Measurements from ENCODE around the gene MINDY4. TPM values are rescaled to one million over a fixed set of nuclear protein-coding genes. Genes with fewer than 3 reads are reported as not detected.

MINDY4 gene
- total RNA-seq, 4 donors from 2014 or later, result 11.0 to 30.9 (median 18.9) TPM

DNA sequence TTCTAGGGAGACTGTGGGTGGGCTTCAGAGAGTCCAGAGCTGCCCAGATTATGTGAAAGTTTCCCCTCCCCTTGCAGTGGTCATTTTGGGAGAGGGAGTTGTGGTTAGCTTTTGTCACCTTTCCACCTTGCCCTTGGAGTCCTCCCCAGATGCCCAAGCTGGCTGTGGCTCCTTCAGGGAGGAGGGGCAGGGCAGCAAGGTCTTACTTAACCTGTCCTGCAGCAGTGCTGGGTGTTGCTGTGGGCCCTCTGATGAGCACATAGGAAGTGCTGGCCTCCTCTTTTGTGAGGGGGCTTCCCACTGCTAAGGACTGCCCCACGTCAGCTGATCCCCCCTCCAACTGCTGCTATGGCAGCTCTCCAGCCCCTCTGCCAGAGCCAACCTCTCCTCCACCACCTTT, 122.8 kb downstream of the MINDY4 start:
- TF ChIP-seq, protein P1, sequence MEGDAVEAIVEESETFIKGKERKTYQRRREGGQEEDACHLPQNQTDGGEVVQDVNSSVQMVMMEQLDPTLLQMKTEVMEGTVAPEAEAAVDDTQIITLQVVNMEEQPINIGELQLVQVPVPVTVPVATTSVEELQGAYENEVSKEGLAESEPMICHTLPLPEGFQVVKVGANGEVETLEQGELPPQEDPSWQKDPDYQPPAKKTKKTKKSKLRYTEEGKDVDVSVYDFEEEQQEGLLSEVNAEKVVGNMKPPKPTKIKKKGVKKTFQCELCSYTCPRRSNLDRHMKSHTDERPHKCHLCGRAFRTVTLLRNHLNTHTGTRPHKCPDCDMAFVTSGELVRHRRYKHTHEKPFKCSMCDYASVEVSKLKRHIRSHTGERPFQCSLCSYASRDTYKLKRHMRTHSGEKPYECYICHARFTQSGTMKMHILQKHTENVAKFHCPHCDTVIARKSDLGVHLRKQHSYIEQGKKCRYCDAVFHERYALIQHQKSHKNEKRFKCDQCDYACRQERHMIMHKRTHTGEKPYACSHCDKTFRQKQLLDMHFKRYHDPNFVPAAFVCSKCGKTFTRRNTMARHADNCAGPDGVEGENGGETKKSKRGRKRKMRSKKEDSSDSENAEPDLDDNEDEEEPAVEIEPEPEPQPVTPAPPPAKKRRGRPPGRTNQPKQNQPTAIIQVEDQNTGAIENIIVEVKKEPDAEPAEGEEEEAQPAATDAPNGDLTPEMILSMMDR (IDR thresholded peaks at IDR 0.05), result no peak
- ATAC-seq (ENCODE audit: low FRiP score) (no peak), DNase-seq (ENCODE audit: low spot score) (no peak)

DNA sequence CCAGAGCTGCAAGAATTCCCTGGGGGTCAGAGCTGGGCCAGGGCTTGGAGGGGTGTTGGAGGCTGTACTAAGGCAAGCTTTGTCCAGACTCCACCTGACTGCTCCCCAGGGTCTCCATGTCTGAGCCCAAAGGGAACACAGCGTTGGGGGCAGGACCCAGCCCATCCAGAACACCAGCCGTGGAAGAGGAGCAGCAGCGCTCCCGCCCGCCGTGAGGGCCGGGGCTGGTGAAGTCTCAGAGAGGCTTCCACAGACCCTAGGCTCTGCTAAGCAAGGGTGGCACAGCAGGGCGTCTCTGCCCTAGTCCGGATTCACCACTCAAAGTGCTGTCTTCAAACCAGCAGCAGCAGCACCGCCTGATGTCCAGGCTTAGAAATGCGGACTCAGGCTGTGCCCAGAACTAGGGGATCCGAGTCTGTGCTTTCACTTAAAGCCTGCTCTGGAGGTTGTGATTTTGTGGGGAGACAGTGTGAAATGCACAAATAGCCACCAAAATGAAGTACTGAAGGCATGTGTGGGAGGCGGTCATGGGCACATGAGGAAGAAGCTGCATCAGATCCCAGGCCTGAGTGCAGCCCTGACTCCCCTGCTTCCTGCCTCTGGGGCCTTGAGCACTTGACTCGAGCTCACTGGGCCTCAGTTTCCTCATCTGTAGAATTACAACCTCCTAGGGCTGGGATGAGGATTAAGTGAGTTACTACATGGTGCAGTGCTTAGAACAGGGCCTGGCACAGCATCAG, 123.8 kb downstream of the MINDY4 start:
- ATAC-seq (ENCODE audit: low FRiP score), result no peak
- TF ChIP-seq, protein P1 (IDR thresholded peaks at IDR 0.05), result no peak
- no peak for DNase-seq (ENCODE audit: low spot score)

DNA sequence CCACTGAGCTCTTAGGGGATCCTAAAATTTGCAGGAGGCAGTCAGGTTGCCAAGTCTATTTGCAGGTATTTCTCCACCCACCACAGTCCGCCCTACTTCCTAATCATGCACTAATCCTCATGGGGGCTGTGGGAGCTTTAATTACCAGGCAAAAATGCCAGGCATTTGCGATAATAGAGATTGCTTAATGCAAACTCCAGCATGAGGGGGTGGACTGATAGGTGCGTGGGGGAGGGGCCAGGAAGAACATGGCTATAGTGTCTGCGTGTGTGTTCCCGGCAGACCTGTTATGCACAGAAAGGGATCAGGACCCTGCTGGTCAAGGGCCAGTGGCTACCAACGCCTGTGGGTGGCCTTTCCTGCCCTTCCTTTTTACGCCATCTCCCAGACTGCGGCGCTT, 124.8 kb downstream of the MINDY4 start:
- TF ChIP-seq, protein P1 (IDR thresholded peaks at IDR 0.05), result no peak
- ATAC-seq (ENCODE audit: low FRiP score) (peak; percentile 43), DNase-seq (ENCODE audit: low spot score) (no peak)

DNA sequence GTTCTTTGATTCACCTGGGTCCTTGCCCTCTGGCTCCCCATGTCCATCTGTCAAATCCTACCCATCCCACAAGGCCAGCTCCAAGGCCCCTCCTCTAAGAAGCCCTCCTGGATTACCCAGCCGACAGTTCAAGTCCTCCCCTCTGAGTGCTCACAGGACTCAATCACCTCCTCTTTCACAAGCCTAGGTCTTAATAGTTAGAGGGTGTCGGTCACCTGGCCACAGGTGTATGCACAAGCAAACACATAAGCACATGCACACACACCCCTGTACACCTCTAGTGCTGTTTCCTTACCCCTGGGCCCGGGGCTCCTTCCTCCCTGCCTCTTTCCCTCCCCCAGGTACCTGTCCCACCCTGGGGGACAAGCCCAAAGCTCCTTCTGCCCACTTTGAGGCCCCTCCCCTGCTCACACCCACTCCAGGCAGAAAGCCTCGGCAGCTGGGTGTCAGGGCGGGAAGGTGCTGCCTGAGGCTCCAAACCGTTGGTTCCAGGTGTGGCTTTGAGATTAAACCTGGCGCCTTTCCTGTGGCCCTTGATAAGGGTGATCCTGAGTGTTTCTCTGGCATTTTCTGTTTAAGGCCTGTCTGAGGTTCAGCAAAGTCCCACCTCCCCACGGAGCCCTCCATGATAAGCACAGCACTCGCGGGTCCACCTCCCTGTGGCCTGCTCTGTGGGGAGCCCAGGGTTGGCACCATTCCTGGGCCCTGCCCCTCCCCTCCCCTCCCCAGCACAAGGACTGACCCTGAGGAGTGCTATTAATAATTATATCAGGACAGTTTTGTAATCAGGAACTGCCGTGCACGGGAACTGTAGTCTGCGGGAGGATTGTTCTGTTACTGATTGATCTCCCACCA, 125.8 kb downstream of the MINDY4 start:
- ATAC-seq (ENCODE audit: low FRiP score), result no peak
- DNase-seq (ENCODE audit: low spot score), result no peak
- TF ChIP-seq, protein P1 (IDR thresholded peaks at IDR 0.05), result no peak

DNA sequence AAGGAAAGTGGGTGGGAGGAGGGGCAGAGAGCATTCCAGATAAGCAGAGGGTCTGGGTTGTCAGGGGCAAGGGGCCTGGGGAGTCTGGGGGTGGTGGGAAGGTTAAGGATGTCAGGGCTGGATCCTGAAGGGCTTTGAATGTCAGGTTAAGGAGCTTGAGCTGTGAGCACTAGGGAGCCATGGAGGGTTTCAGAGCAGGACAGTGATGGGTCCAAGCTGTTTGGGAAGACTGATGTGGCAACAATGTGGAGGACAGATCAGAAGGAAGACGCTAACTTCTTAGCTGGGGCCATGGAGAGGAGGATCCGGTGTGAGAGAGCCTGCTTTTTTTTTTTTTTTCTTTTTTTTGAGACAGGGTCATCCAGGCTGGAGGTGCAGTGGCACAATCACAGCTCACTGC, 126.6 kb downstream of the MINDY4 start:
- no peak for DNase-seq (ENCODE audit: low spot score)
- TF ChIP-seq, protein P1 (IDR thresholded peaks at IDR 0.05), result no peak
- no peak for ATAC-seq (ENCODE audit: low FRiP score)

DNA sequence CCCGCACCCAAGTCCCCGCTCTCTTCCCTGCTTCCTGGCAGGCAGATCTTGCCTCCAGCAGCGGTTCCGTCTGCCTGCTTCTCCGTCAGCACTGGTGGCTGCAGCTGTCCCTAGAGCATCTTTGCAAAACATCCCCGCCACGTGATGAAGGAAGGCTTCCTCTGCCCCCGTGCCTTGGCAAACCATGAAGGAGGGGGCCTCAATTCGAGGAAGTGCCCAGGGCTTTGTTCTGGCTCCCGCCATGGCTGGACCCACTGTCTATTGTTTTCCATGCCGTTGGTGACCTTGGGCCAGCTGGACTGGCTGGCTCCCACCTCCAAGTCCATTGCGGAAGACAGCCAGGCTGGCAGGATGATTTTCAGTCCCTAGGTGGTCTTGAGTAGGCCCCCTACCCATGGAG, 127.2 kb downstream of the MINDY4 start:
- ATAC-seq (ENCODE audit: low FRiP score), result no peak
- TF ChIP-seq, protein P1 (IDR thresholded peaks at IDR 0.05), result no peak
- no peak for DNase-seq (ENCODE audit: low spot score)
